IMR-90 (cell line): ENCODE results near the gene KTN1. TPM values are rescaled to one million over a fixed set of nuclear protein-coding genes. Genes with fewer than 3 reads are reported as not detected.

Experiments
- ATAC-seq: fragments of 200-7000 bp; cut with Tn5 transposase; 2 replicates; pipeline ENCODE4 v1.9.1; 2020; ENCODE audit warnings: low read depth, mild to moderate bottlenecking, moderate library complexity
- BruUV-seq: library from RNA; stranded (reverse); fragments of 400-500 nt; replicated peaks from 2 replicates; lab custom pipeline; 2021; lab: Mats Ljungman, UMichigan
- CTCF ChIA-PET: fragments of 300-600 bp; formaldehyde crosslinking; extraction: SDS; loops from one replicate; lab custom pipeline; 2021; ENCODE audit warnings: antibody characterized with exemption; lab: Yijun Ruan, JAX
- POLR2A ChIA-PET: fragments of 300-600 bp; sonication (Branson Sonifier 250); formaldehyde crosslinking; loops from one replicate; lab custom pipeline; 2022; ENCODE audit warnings: antibody characterized with exemption; ENCODE audit not compliant: unreplicated experiment; lab: Charles Lee
- DNase-seq: peaks from one replicate; pipeline ENCODE4 v3.0.0; 2013
- H2AFZ ChIP-seq: replicated peaks from 2 replicates; pipeline ENCODE3; 2013; ENCODE audit warnings: low read length, mild to moderate bottlenecking; ENCODE audit not compliant: poor library complexity
- H2AK5ac ChIP-seq: 2 replicates; pipeline ENCODE4 v1.6.1; 2013; ENCODE audit warnings: low read depth, low read length, inconsistent platforms
- H2AK9ac ChIP-seq: replicated peaks from 2 replicates; pipeline ENCODE3; 2013; ENCODE audit warnings: mild to moderate bottlenecking, low read depth, low read length, moderate library complexity; ENCODE audit not compliant: poor library complexity
- H2BK120ac ChIP-seq: 2 replicates; pipeline ENCODE4 v1.6.1; 2013; ENCODE audit warnings: low read depth, low read length, inconsistent platforms
- H2BK15ac ChIP-seq: 3 replicates; pipeline ENCODE4 v1.6.1; 2013; ENCODE audit warnings: low read depth, low read length, inconsistent platforms
- H2BK20ac ChIP-seq: 2 replicates; pipeline ENCODE4 v1.6.1; 2013; ENCODE audit warnings: low read depth, mild to moderate bottlenecking, inconsistent platforms, low read length, moderate library complexity
- H2BK5ac ChIP-seq: 2 replicates; pipeline ENCODE4 v1.6.1; 2013; ENCODE audit warnings: mild to moderate bottlenecking, low read depth, low read length, inconsistent platforms; ENCODE audit not compliant: poor library complexity, severe bottlenecking
- H3K14ac ChIP-seq: replicated peaks from 2 replicates; pipeline ENCODE4 v1.6.1; 2013; ENCODE audit warnings: low read depth, low read length, inconsistent platforms
- H3K18ac ChIP-seq: 2 replicates; pipeline ENCODE4 v1.6.1; 2013; ENCODE audit warnings: low read depth, low read length, control low read depth
- H3K23ac ChIP-seq: 2 replicates; pipeline ENCODE4 v1.6.1; 2013; ENCODE audit warnings: low read depth, low read length, inconsistent platforms
- H3K27ac ChIP-seq: 2 replicates; pipeline ENCODE4 v1.5.1; 2013; ENCODE audit warnings: mild to moderate bottlenecking, control low read depth, low read length; ENCODE audit not compliant: insufficient read depth
- H3K27me3 ChIP-seq: 2 replicates; pipeline ENCODE4 v1.6.1; 2013; ENCODE audit warnings: low read length; ENCODE audit not compliant: control insufficient read depth, insufficient read depth
- H3K36me3 ChIP-seq: 2 replicates; pipeline ENCODE4 v1.6.1; 2013; ENCODE audit warnings: low read length, mixed read lengths; ENCODE audit not compliant: control insufficient read depth, insufficient read depth
- H3K4ac ChIP-seq: 2 replicates; pipeline ENCODE4 v1.6.1; 2013; ENCODE audit warnings: low read depth, low read length, inconsistent platforms
- H3K4me1 ChIP-seq: 2 replicates; pipeline ENCODE4 v1.6.1; 2013; ENCODE audit warnings: low read length, mixed read lengths; ENCODE audit not compliant: control insufficient read depth, insufficient read depth
- H3K4me2 ChIP-seq: 2 replicates; pipeline ENCODE4 v1.6.1; 2013; ENCODE audit warnings: low read depth, mild to moderate bottlenecking, control low read depth, low read length, moderate library complexity
- H3K4me3 ChIP-seq: 2 replicates; pipeline ENCODE4 v1.5.1; 2013; ENCODE audit warnings: low read depth, mild to moderate bottlenecking, control low read depth, low read length, moderate library complexity; ENCODE audit not compliant: insufficient read depth
- H3K56ac ChIP-seq: 2 replicates; pipeline ENCODE4 v1.6.1; 2013; ENCODE audit warnings: low read length, inconsistent platforms; ENCODE audit not compliant: insufficient read depth; ENCODE audit errors: extremely low read depth
- H3K79me1 ChIP-seq, 2 experiments: 2 replicates each; pipeline ENCODE4 v1.6.1; 2013; ENCODE audit warnings: low read length in 2 of 2, inconsistent platforms in 1 of 2, low read depth in 1 of 2
- H3K9ac ChIP-seq: 2 replicates; pipeline ENCODE4 v1.6.1; 2013; ENCODE audit warnings: low read depth, low read length, control low read depth
- H3K9me1 ChIP-seq: 2 replicates; pipeline ENCODE4 v1.6.1; 2013; ENCODE audit warnings: low read length, inconsistent platforms; ENCODE audit not compliant: insufficient read depth
- H3K9me3 ChIP-seq: 2 replicates; pipeline ENCODE4 v1.6.1; 2013; ENCODE audit warnings: low read length; ENCODE audit not compliant: control insufficient read depth, insufficient read depth
- H4K20me1 ChIP-seq: 2 replicates; pipeline ENCODE4 v1.6.1; 2013; ENCODE audit warnings: low read length, inconsistent platforms; ENCODE audit not compliant: insufficient read depth
- H4K5ac ChIP-seq: 2 replicates; pipeline ENCODE4 v1.6.1; 2013; ENCODE audit warnings: mild to moderate bottlenecking, low read depth, low read length, control low read depth
- H4K8ac ChIP-seq, 2 experiments: 2 replicates each; pipeline ENCODE4 v1.6.1; 2013; ENCODE audit warnings: low read depth in 2 of 2, low read length in 2 of 2, control low read depth in 1 of 2, inconsistent platforms in 1 of 2
- H4K91ac ChIP-seq: 2 replicates; pipeline ENCODE4 v1.6.1; 2013; ENCODE audit warnings: low read depth, low read length, inconsistent platforms; ENCODE audit not compliant: insufficient read depth
- BHLHE40 ChIP-seq: fragments of 150-350 bp; IDR thresholded peaks from 2 replicates; pipeline ENCODE4 v1.6.1; 2016; ENCODE audit warnings: mild to moderate bottlenecking, low read depth, low read length
- CEBPB ChIP-seq: IDR thresholded peaks from 2 replicates; pipeline ENCODE4 v1.6.1; 2012; ENCODE audit warnings: low read depth, low read length, improper control_type of control experiment
- CHD1 ChIP-seq: IDR thresholded peaks from 2 replicates; pipeline ENCODE4 v1.6.1; 2012; ENCODE audit warnings: low read depth, low read length, improper control_type of control experiment
- FOS ChIP-seq: fragments of 150-350 bp; IDR thresholded peaks from 2 replicates; pipeline ENCODE4 v1.6.1; 2016; ENCODE audit warnings: low read depth, low read length
- MAFK ChIP-seq: IDR thresholded peaks from 2 replicates; pipeline ENCODE4 v1.6.1; 2012; ENCODE audit warnings: low read depth, low read length, improper control_type of control experiment
- MAZ ChIP-seq: IDR thresholded peaks from 2 replicates; pipeline ENCODE4 v1.6.1; 2012; ENCODE audit warnings: low read depth, mild to moderate bottlenecking, low read length, improper control_type of control experiment, moderate library complexity, borderline replicate concordance
- MXI1 ChIP-seq: IDR thresholded peaks from 2 replicates; pipeline ENCODE4 v1.6.1; 2012; ENCODE audit warnings: low read depth, mild to moderate bottlenecking, low read length, moderate library complexity, borderline replicate concordance
- NFE2L2 ChIP-seq: fragments of 150-350 bp; IDR thresholded peaks from 2 replicates; pipeline ENCODE4 v1.6.1; 2016; ENCODE audit warnings: low read depth, mild to moderate bottlenecking, low read length
- POLR2A ChIP-seq: IDR thresholded peaks from 2 replicates; pipeline ENCODE4 v1.6.1; 2012; ENCODE audit warnings: mild to moderate bottlenecking, low read depth, low read length
- RAD21 ChIP-seq: IDR thresholded peaks from 2 replicates; pipeline ENCODE4 v1.6.1; 2012; ENCODE audit warnings: low read length, improper control_type of control experiment
- RCOR1 ChIP-seq: IDR thresholded peaks from 2 replicates; pipeline ENCODE4 v1.6.1; 2012; ENCODE audit warnings: mild to moderate bottlenecking, low read length, improper control_type of control experiment; ENCODE audit not compliant: insufficient replicate concordance
- RFX5 ChIP-seq: IDR thresholded peaks from 2 replicates; pipeline ENCODE4 v1.8.0; 2012; ENCODE audit warnings: low read depth, mild to moderate bottlenecking, low read length, moderate library complexity
- SMC3 ChIP-seq: fragments of 150-350 bp; IDR thresholded peaks from 2 replicates; pipeline ENCODE4 v1.6.1; 2016; ENCODE audit warnings: low read depth, mild to moderate bottlenecking, antibody characterized with exemption, low read length, moderate library complexity
- WGBS, 2 experiments: methylation state at CpG; one replicate each; pipeline versions ENCODE4 v1.1.5 to v1.1.7; 2013; ENCODE audit warnings: missing lambda C conversion rate in 2 of 2; ENCODE audit not compliant: insufficient read length in 1 of 2; ENCODE audit errors: extremely low coverage in 2 of 2; 5-methylcytosine and 5-hydroxymethylcytosine counted together
- dilution Hi-C: fragments of 300-500 bp; cut with HindIII; formaldehyde crosslinking; loops from one replicate; pipeline ENCODE4 v1.14.3; 2018; ENCODE audit warnings: low sequenced_read_pairs; ENCODE audit not compliant: unreplicated experiment
- in situ Hi-C: fragments of 300-500 bp; cut with MboI; formaldehyde crosslinking; loops from 3 replicates; pipeline ENCODE4 v1.14.3; 2019; ENCODE audit warnings: low sequenced_read_pairs, inconsistent platforms, mixed read lengths
- intact Hi-C: fragments of 100-400 bp; cut with micrococcal nuclease; formaldehyde crosslinking; loops from 2 replicates; pipeline ENCODE4 v1.10.0; 2022
- polyA plus RNA-seq, 3 experiments: library from polyadenylated mRNA; depleted of rRNA; stranded (reverse); fragments of >200 nt; gene quantifications; 2 replicates each; pipeline ENCODE4 v1.2.3, GENCODE V29; 2012; ENCODE audit warnings: low replicate concordance in 1 of 3
- total RNA-seq: library from RNA; depleted of rRNA; stranded (reverse); fragments of >200 nt; gene quantifications from 2 replicates; pipeline ENCODE4 v1.2.3, GENCODE V29; 2012
- TF ChIP-seq, protein P1 (sequence below): fragments of 150-350 bp; IDR thresholded peaks from 2 replicates; pipeline ENCODE4 v1.6.1; 2016; ENCODE audit warnings: low read depth, mild to moderate bottlenecking, low read length, moderate library complexity, borderline replicate concordance
- TF ChIP-seq, protein P2 (sequence below): conservative IDR thresholded peaks from 2 replicates; pipeline ENCODE4 v1.5.1; 2012; ENCODE audit warnings: mild to moderate bottlenecking, low read depth, low read length, improper control_type of control experiment
- TF ChIP-seq, protein P3 (sequence below): fragments of 150-350 bp; IDR thresholded peaks from 2 replicates; pipeline ENCODE4 v1.6.1; 2017; ENCODE audit warnings: mild to moderate bottlenecking, antibody characterized with exemption, low read length, low read depth

The KTN1 gene
- total and polyA plus RNA-seq, 2 of the 4 experiments (the other 2 are of a cell fraction) = 42.1 to 57.2 TPM

DNA sequence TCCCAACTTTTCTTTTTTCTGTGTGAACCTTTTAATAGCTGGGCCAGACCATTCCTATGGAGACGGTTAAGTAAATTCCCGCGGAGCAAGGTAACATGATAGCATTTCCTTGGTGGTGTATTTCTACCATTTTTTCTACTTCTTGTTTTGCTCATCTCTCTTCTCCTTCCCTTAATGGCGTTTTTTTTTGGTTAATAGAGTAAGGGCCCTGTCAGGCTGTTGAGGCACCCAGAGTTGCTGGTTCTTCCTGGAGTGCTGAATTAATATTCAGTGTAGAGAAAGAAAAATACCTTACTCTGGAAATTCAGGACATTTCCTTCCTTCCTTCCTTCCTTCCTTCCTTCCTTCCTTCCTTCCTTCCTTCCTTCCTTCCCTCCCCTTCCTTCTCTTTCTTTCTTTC lies 137.6 kb downstream of the KTN1 start:
- Histone ChIP-seq H3K9ac (no peak overlapping the region), H3K4me3 (no peak overlapping the region), H3K14ac (no peak overlapping the region), H4K8ac (no peak overlapping the region), H3K27ac (no peak overlapping the region), H2BK20ac (no peak overlapping the region), H3K27me3 (no peaks in the 10 kb centered on the region; the same call in 1 of the 2 replicates), H3K4me1 (peaks cover 3% of the 10 kb centered on the region; the same call in 1 of the 2 replicates), H3K79me1 (no peaks in the 10 kb centered on the region), H2AK9ac (no peak overlapping the region), H2AFZ (no peak overlapping the region), H2BK15ac (no peak overlapping the region), H2BK5ac (no peak overlapping the region), H2AK5ac (no peak overlapping the region), H3K4ac (no peak overlapping the region), H2BK120ac (no peak overlapping the region), H3K4me2 (no peak overlapping the region), H4K5ac (no peak overlapping the region), H3K9me3 (no peaks in the 10 kb centered on the region), H3K23ac (no peak overlapping the region), H3K9me1 (no peaks in the 10 kb centered on the region), H3K36me3 (no peaks in the 10 kb centered on the region), H3K18ac (no peak overlapping the region), H4K20me1 (no peaks in the 10 kb centered on the region), H4K91ac (no peak overlapping the region), H3K56ac (no peak overlapping the region)
- CTCF ChIA-PET = no interaction called here
- DNase-seq = no peak
- dilution Hi-C loops = no loop called here
- intact Hi-C loops = no loop called here
- in situ Hi-C loops = loop anchor here (25.0 kb wide), 1 partner anchor 395 kb away; the partner anchor contains the start of gene PELI2
- no TSS peak for BruUV-seq
- ATAC-seq = no peak
- TF ChIP-seq RCOR1 = no peak
- no peak for TF ChIP-seq MXI1
- TF ChIP-seq, protein P1, sequence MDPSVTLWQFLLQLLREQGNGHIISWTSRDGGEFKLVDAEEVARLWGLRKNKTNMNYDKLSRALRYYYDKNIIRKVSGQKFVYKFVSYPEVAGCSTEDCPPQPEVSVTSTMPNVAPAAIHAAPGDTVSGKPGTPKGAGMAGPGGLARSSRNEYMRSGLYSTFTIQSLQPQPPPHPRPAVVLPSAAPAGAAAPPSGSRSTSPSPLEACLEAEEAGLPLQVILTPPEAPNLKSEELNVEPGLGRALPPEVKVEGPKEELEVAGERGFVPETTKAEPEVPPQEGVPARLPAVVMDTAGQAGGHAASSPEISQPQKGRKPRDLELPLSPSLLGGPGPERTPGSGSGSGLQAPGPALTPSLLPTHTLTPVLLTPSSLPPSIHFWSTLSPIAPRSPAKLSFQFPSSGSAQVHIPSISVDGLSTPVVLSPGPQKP = no peak
- no peak for TF ChIP-seq MAZ
- no peak for TF ChIP-seq MAFK
- no peak for TF ChIP-seq CHD1
- no peak for TF ChIP-seq BHLHE40
- no peak for TF ChIP-seq SMC3
- TF ChIP-seq, protein P2, sequence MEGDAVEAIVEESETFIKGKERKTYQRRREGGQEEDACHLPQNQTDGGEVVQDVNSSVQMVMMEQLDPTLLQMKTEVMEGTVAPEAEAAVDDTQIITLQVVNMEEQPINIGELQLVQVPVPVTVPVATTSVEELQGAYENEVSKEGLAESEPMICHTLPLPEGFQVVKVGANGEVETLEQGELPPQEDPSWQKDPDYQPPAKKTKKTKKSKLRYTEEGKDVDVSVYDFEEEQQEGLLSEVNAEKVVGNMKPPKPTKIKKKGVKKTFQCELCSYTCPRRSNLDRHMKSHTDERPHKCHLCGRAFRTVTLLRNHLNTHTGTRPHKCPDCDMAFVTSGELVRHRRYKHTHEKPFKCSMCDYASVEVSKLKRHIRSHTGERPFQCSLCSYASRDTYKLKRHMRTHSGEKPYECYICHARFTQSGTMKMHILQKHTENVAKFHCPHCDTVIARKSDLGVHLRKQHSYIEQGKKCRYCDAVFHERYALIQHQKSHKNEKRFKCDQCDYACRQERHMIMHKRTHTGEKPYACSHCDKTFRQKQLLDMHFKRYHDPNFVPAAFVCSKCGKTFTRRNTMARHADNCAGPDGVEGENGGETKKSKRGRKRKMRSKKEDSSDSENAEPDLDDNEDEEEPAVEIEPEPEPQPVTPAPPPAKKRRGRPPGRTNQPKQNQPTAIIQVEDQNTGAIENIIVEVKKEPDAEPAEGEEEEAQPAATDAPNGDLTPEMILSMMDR = no peak
- no peak for TF ChIP-seq NFE2L2
- TF ChIP-seq FOS = no peak
- TF ChIP-seq, protein P3, sequence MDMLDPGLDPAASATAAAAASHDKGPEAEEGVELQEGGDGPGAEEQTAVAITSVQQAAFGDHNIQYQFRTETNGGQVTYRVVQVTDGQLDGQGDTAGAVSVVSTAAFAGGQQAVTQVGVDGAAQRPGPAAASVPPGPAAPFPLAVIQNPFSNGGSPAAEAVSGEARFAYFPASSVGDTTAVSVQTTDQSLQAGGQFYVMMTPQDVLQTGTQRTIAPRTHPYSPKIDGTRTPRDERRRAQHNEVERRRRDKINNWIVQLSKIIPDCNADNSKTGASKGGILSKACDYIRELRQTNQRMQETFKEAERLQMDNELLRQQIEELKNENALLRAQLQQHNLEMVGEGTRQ = no peak
- no peak for TF ChIP-seq RAD21
- TF ChIP-seq CEBPB = no peak
- no peak for TF ChIP-seq POLR2A
- no peak for TF ChIP-seq RFX5
- POLR2A ChIA-PET = no interaction called here
- WGBS, 2 experiments = no CpG with 5 or more reads among the region's 4 CpGs
